Endothelial cell of umbilical vein (primary cell): ENCODE measurements around the gene EPS8L2. TPM values are rescaled to one million over a fixed set of nuclear protein-coding genes. Genes with fewer than 3 reads are reported as not detected.

Source experiments
- BruUV-seq: library from RNA; stranded (reverse); fragments of 400-500 nt; replicated peaks from 2 replicates; lab custom pipeline; 2021; lab: Mats Ljungman, UMichigan
- CTCF ChIA-PET: fragments of 300-600, 350-600 bp; sonication (Branson Sonifier 250); formaldehyde crosslinking; loops from one replicate; lab custom pipeline; 2021; ENCODE audit warnings: antibody characterized with exemption, inconsistent platforms; lab: Charles Lee
- POLR2A ChIA-PET: fragments of 300-600, 350-600 bp; sonication (Branson Sonifier 250); formaldehyde crosslinking; loops from one replicate; lab custom pipeline; 2021; ENCODE audit warnings: antibody characterized with exemption, inconsistent platforms; lab: Charles Lee
- DNase-seq: peaks from one replicate; pipeline ENCODE4 v3.0.0-alpha.2; 2011; ENCODE audit warnings: low read depth, low spot score
- FAIRE-seq: peaks from 2 replicates; lab custom pipeline; 2011; peaks lifted over from hg19 to GRCh38; lab: Jason Lieb, UNC
- H2AFZ ChIP-seq: 2 replicates; pipeline ENCODE4 v1.6.0; 2012; ENCODE audit warnings: low read depth, low read length, control low read depth, inconsistent platforms
- H3K27ac ChIP-seq: 2 replicates; pipeline ENCODE4 v1.5.1; 2011; ENCODE audit warnings: low read depth, mild to moderate bottlenecking, control low read depth, low read length, moderate library complexity; ENCODE audit not compliant: insufficient read depth
- H3K27me3 ChIP-seq, 2 experiments: 2 replicates each; pipeline versions ENCODE4 v1.6.0 to v1.6.1; 2011; ENCODE audit warnings: low read length in 2 of 2, mixed read lengths in 1 of 2; ENCODE audit not compliant: control insufficient read depth in 2 of 2, insufficient read depth in 2 of 2
- H3K36me3 ChIP-seq, 2 experiments: 2 replicates in 1 of 2; 3 replicates in 1 of 2; pipeline ENCODE4 v1.5.1; 2011; ENCODE audit warnings: low read length in 2 of 2, mild to moderate bottlenecking in 1 of 2, moderate library complexity in 1 of 2; ENCODE audit not compliant: control insufficient read depth in 2 of 2, insufficient read depth in 2 of 2; ENCODE audit errors: extremely low read depth in 1 of 2
- H3K4me1 ChIP-seq: 3 replicates; pipeline ENCODE4 v1.5.1; 2011; ENCODE audit warnings: mild to moderate bottlenecking, low read length; ENCODE audit not compliant: control insufficient read depth, insufficient read depth; ENCODE audit errors: extremely low read depth
- H3K4me2 ChIP-seq: 2 replicates; pipeline ENCODE4 v1.6.1; 2011; ENCODE audit warnings: low read length, control low read depth, mixed read lengths; ENCODE audit not compliant: insufficient read depth
- H3K4me3 ChIP-seq, 3 experiments: fragments of 200-600 bp in 1 of 3; sonication (generic), shearing (Covaris generic) in 1 of 3; replicated peaks in 1 of 3; 2 replicates each; pipeline ENCODE4 v1.5.1; 2011 to 2016; ENCODE audit warnings: control low read depth in 3 of 3, low read length in 3 of 3, mild to moderate bottlenecking in 2 of 3, inconsistent platforms in 1 of 3, low read depth in 1 of 3, moderate library complexity in 1 of 3; ENCODE audit not compliant: insufficient read depth in 1 of 3
- H3K79me2 ChIP-seq: 2 replicates; pipeline ENCODE4 v1.6.0; 2012; ENCODE audit warnings: low read length, inconsistent platforms; ENCODE audit not compliant: control insufficient read depth, insufficient read depth
- H3K9ac ChIP-seq: replicated peaks from 2 replicates; pipeline ENCODE3; 2011; ENCODE audit warnings: low read length, control low read depth; ENCODE audit not compliant: insufficient read depth; ENCODE audit errors: extremely low read depth
- H3K9me1 ChIP-seq: replicated peaks from 3 replicates; pipeline ENCODE4 v1.6.0; 2011; ENCODE audit warnings: mild to moderate bottlenecking, low read length; ENCODE audit not compliant: control insufficient read depth, insufficient read depth; ENCODE audit errors: extremely low read depth
- H3K9me3 ChIP-seq: replicated peaks from 2 replicates; pipeline ENCODE4 v1.5.1; 2012; ENCODE audit warnings: low read length, inconsistent platforms; ENCODE audit not compliant: control insufficient read depth, insufficient read depth
- H4K20me1 ChIP-seq: replicated peaks from 2 replicates; pipeline ENCODE3; 2011; ENCODE audit warnings: mild to moderate bottlenecking, low read length; ENCODE audit not compliant: control insufficient read depth, insufficient read depth; ENCODE audit errors: extremely low read depth
- CTCF ChIP-seq, 2 donors: IDR thresholded peaks; 1 replicate in 1 of 2; 2 replicates in 1 of 2; pipeline ENCODE4 v1.5.1; 2011; ENCODE audit warnings: low read length in 2 of 2, mild to moderate bottlenecking in 2 of 2, moderate library complexity in 2 of 2, control low read depth in 1 of 2, inconsistent platforms in 1 of 2, low read depth in 1 of 2; ENCODE audit not compliant: insufficient read depth in 1 of 2; ENCODE audit errors: extremely low read depth in 1 of 2
- EZH2 ChIP-seq: IDR thresholded peaks from 2 replicates; pipeline ENCODE4 v1.6.1; 2012; ENCODE audit warnings: borderline replicate concordance, low read depth, mild to moderate bottlenecking, moderate library complexity, low read length, inconsistent platforms; ENCODE audit not compliant: severe bottlenecking
- FOS ChIP-seq: IDR thresholded peaks from 2 replicates; pipeline ENCODE4 v1.6.1; 2011; ENCODE audit warnings: mild to moderate bottlenecking, low read length, moderate library complexity, borderline replicate concordance; ENCODE audit not compliant: insufficient read depth
- GATA2 ChIP-seq: IDR thresholded peaks from 2 replicates; pipeline ENCODE4 v1.7.0; 2011; ENCODE audit warnings: low read depth, mild to moderate bottlenecking, moderate library complexity, mixed read lengths, low read length; ENCODE audit not compliant: insufficient read length, insufficient read depth
- JUN ChIP-seq: IDR thresholded peaks from 2 replicates; pipeline ENCODE4 v1.6.1; 2011; ENCODE audit warnings: borderline replicate concordance, low read depth; ENCODE audit not compliant: insufficient read length, insufficient read depth
- MAX ChIP-seq: IDR thresholded peaks from 2 replicates; pipeline ENCODE4 v1.6.1; 2011; ENCODE audit not compliant: insufficient read depth, insufficient read length
- MYC ChIP-seq: IDR thresholded peaks from one replicate; pipeline ENCODE4 v1.6.1; 2011; ENCODE audit warnings: mild to moderate bottlenecking, low read depth, low read length
- POLR2A ChIP-seq: IDR thresholded peaks from 2 replicates; pipeline ENCODE4 v1.6.1; 2012; ENCODE audit warnings: low read depth, mild to moderate bottlenecking, control low read depth, low read length
- POLR2AphosphoS5 ChIP-seq: IDR thresholded peaks from 2 replicates; pipeline ENCODE4 v1.6.1; 2012; ENCODE audit warnings: low read depth, mild to moderate bottlenecking, control low read depth, low read length, moderate library complexity; ENCODE audit not compliant: insufficient read depth
- dilution Hi-C: fragments of 300-500 bp; cut with MboI; formaldehyde crosslinking; loops from one replicate; pipeline ENCODE4 v1.15.0; 2019; ENCODE audit warnings: low sequenced_read_pairs; ENCODE audit not compliant: extremely low pct_ligation_motif_present
- intact Hi-C: fragments of 100-400 bp; cut with micrococcal nuclease; formaldehyde crosslinking; loops from one replicate; pipeline ENCODE4 v1.10.0; 2022
- polyA plus RNA-seq, 4 experiments: library from polyadenylated mRNA; depleted of rRNA in 3 of 4; stranded (reverse) in 3 of 4; unstranded in 1 of 4; fragments of >200 nt; gene quantifications; 2 replicates each; pipeline versions ENCODE4 v1.2.1 to v1.2.3, GENCODE V29; 2011 to 2012; ENCODE audit warnings: missing spikeins in 1 of 4
- total RNA-seq: library from RNA; stranded (reverse); gene quantifications from 2 replicates; pipeline ENCODE4 v1.2.3, GENCODE V29; 2021

Gene EPS8L2
- total and polyA plus RNA-seq, 2 donors (not counting 3 experiments of a cell fraction or from before 2014, with no cell fraction given): 5.2 to 12.5 TPM

GRCh38 chr11:762421-763072 is 56.5 kb downstream of the EPS8L2 start:
- DNase-seq (no peak), FAIRE-seq (no peak)
- no peak overlapping the region for H3K27ac ChIP-seq
- H3K27me3 ChIP-seq: no peaks in the 10 kb centered on the region
- no peaks in the 10 kb centered on the region for H3K9me3 ChIP-seq
- TF ChIP-seq POLR2AphosphoS5 (no peak), POLR2A (peak; percentile 10)
- H4K20me1 ChIP-seq: no peaks in the 10 kb centered on the region
- no peak overlapping the region for H2AFZ ChIP-seq
- no peak overlapping the region for H3K9ac ChIP-seq
- H3K4me3 ChIP-seq: no peak overlapping the region
- ChIA-PET CTCF (interaction anchor here (1.3 kb wide), 1 partner anchor 13 kb away, joined by 4 read pairs; no protein-coding TSS in a partner anchor), POLR2A (interaction anchor here (0.6 kb wide), 1 partner anchor 13 kb away, joined by 4 read pairs; no protein-coding TSS in a partner anchor)
- H3K79me2 ChIP-seq: peaks cover 1% of the 10 kb centered on the region
- peaks cover 16 to 32% of the 10 kb centered on the region in 2 experiments for H3K36me3 ChIP-seq
- no peaks in the 10 kb centered on the region for H3K4me1 ChIP-seq
- no TSS peak for BruUV-seq
- H3K9me1 ChIP-seq: no peaks in the 10 kb centered on the region
- no peak overlapping the region for H3K4me2 ChIP-seq
- dilution Hi-C loops (no loop called here), intact Hi-C loops (no loop called here)

GRCh38 chr11:763073-763463 is 57.0 kb downstream of the EPS8L2 start:
- TF ChIP-seq FOS: no peak
- no peak for TF ChIP-seq MAX
- TF ChIP-seq POLR2AphosphoS5: no peak
- TF ChIP-seq GATA2: no peak
- no peak for TF ChIP-seq MYC
- TF ChIP-seq POLR2A: no peak
- TF ChIP-seq EZH2: no peak
- TF ChIP-seq CTCF (IDR thresholded peaks at IDR 0.05; ENCODE audit: extremely low read depth in 1 of 2, insufficient read depth in 1 of 2, low read depth in 1 of 2, low read length in 2 of 2): no peak
- no peak for TF ChIP-seq JUN
- CTCF ChIA-PET: interaction anchor here (1.1 kb wide), 1 partner anchor 15 kb away, joined by 4 read pairs; no protein-coding TSS in a partner anchor
- dilution Hi-C loops: no loop called here
- H2AFZ ChIP-seq: no peak overlapping the region
- no peak overlapping the region for H3K4me2 ChIP-seq
- H3K4me1 ChIP-seq: no peaks in the 10 kb centered on the region
- H3K9ac ChIP-seq: no peak overlapping the region
- H3K9me3 ChIP-seq: no peaks in the 10 kb centered on the region
- BruUV-seq: no TSS peak
- intact Hi-C loops: no loop called here
- DNase-seq (no peak), FAIRE-seq (no peak)
- H3K36me3 ChIP-seq: peaks cover 13 to 32% of the 10 kb centered on the region in 2 experiments
- no peaks in the 10 kb centered on the region for H3K27me3 ChIP-seq
- H3K27ac ChIP-seq: no peak overlapping the region
- POLR2A ChIA-PET: interaction anchor here (0.6 kb wide), 1 partner anchor 12 kb away, joined by 4 read pairs; no protein-coding TSS in a partner anchor
- no peak overlapping the region for H3K4me3 ChIP-seq
- H3K79me2 ChIP-seq: no peaks in the 10 kb centered on the region
- H3K9me1 ChIP-seq: no peaks in the 10 kb centered on the region
- H4K20me1 ChIP-seq: no peaks in the 10 kb centered on the region
